CD4-positive, alpha-beta T cell treated with Interleukin-15 for 1 hour (primary cell): Measurements from ENCODE around the gene SOSTDC1.
"Not testable (repeated sequence)": the region's sequence is repeated elsewhere in the genome, so short reads cannot be mapped to it uniquely, and the experiment has no call there.

ENCODE experiments used
- DNase-seq: peaks from one replicate; pipeline ENCODE4 v3.0.0-alpha.2; 2020

The SOSTDC1 gene

GRCh38 chr7:16460789-16461493 is 4.6 kb downstream of the SOSTDC1 start:
- no peak for DNase-seq

GRCh38 chr7:16456303-16456702 is 9.2 kb downstream of the SOSTDC1 start:
- not testable (repeated sequence) for DNase-seq

DNA sequence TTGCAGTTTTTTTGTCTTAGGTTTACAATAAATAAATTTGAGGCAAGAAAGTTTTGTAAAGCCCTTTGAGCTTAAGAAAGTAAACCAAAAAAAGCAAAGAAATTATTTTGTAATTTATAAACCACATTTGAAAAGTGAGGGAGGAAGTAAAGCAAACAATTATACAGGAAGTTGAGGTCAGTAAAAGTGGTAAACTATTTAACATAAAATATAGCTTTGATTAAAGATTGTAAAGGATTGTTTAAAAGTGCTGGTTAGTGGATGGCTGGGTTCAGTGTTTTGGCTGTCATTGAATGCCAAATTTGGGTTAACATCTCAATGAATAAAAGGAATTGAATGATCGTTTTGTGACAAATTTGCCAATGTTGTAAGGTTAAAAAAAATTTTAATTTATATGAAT is 9.9 kb downstream of the SOSTDC1 start:
- DNase-seq: no peak

DNA sequence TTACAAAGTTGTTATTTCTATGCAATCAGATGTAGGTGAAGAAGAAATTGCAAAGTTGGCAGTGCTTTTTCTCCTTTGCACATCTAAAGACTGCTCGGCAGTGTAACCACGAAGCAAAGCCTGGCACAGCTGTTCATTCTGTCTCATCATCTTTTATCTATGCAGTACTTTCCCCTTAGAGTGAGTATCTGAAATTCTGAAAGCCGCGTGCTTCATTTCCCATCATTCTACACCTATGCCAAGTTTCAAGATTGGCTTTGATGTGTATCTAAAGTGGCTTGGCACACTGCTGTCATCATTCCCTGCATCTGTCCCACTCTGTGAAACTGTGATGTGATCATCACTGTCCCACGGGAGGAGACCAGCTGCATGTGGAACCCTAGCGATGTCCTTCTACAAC is 15.2 kb downstream of the SOSTDC1 start:
- no peak for DNase-seq

DNA sequence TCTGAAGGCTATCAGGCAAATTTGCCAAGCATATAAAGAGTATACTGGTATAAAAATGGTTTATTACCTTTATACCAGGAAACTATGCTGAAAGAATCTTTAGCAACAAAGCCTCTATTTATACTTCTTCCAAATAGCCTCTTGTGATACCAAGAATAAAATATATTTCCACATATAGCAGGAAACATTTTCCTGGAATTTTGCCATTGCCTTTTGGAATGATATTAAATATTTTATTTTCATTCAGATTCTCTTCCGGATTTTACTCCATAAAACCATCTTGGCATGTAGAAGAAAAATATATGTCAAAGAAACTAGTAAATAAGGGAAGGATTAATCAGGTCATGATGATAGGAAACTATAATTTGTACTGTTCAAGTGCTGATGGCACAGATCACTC is 17.7 kb downstream of the SOSTDC1 start:
- DNase-seq: no peak

DNA sequence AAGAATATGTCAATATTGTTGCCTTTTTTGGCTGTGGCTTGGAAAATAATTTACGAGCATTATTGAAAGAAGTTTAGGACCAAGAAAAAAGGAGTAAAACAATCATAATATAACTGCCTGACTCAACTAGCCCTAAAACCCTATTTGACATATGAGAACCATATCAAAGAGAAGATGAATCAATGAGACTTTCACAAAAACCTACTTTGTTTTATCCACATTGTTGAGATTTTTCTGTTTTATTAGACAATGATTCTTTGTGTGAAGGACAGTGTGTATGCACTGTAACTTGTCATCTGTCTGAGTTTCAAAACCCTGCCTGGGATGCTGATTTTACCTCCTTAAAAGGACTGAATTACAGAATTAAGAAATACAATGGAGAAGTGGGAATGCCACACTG is 19.0 kb downstream of the SOSTDC1 start:
- DNase-seq: no peak

GRCh38 chr7:16443871-16444270 is 21.7 kb downstream of the SOSTDC1 start:
- DNase-seq: not testable (repeated sequence)

DNA sequence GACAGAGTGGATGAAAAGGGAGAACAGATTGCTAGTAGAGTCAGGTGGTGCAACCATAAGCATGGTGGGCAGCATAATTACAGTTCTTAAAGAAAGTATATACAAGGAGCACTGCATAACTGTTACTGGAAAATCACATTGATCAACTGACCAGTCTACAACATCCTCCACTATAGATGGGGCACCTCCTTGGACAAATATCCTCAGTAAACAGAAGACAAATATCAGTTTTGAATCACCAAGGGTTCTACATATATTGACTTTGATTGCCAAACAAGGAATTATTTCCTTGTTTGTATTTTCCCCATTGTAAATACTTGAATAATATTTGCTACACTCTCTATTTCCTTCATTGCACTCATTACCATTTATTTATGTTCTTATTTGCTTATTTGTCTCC is 26.6 kb downstream of the SOSTDC1 start:
- no peak for DNase-seq

DNA sequence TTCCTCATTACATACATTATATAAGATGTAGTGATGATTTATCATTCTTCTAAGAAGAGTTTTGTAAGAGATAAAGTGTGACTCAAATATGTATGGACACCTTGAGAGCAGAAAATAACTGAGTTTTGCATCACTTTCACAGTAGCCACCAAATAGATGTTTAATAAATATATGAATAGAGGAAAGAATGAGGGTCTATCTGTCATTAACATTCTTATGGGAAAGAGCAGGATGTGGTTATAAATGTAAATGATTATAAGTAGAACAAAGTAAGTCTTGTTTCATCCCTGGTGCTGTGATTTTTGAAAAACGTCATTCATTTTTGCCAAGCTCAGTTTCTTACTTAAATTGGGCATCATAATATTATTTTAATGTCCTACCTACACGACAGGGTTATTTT is 29.2 kb downstream of the SOSTDC1 start:
- no peak for DNase-seq

DNA sequence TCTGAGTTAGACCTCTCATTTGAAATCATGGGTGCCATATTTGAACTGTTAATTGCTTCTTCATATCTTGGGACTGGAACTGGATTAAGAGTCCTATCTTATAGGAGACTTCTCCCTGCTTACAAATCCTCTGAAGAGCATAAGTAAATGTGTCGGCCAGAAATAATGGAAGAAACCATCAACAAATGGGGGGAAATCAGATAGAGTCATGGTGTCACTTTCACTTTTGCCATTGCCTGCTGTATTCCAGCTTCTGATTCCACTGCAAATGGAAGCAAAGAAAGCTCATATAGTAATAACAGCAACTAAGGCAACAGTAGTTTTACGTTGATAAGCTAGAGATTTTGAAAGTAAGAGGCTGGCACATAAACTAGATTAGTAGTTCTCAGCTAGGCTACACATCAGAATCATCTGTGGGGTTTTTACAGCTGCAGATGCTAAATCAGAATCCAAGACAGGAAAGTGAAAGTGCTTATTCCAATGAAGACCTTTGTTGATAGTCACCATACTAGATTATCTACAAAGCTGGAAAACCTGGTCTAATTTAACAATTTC is 31.9 kb downstream of the SOSTDC1 start:
- DNase-seq: no peak

DNA sequence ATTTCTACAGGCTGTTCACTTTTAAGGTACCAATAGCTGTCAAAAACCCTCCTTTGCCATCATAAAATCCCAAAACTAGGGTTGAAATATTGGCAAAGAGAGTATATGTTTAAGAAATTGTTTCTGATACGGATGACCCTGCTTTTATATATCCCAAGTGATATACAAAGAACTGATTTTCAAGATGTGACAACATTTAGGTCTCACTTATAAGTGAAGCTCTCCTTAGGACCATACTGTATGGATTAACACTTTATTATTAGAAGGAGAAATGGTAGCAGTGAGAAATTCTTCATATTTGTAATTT is 33.2 kb downstream of the SOSTDC1 start:
- no peak for DNase-seq

DNA sequence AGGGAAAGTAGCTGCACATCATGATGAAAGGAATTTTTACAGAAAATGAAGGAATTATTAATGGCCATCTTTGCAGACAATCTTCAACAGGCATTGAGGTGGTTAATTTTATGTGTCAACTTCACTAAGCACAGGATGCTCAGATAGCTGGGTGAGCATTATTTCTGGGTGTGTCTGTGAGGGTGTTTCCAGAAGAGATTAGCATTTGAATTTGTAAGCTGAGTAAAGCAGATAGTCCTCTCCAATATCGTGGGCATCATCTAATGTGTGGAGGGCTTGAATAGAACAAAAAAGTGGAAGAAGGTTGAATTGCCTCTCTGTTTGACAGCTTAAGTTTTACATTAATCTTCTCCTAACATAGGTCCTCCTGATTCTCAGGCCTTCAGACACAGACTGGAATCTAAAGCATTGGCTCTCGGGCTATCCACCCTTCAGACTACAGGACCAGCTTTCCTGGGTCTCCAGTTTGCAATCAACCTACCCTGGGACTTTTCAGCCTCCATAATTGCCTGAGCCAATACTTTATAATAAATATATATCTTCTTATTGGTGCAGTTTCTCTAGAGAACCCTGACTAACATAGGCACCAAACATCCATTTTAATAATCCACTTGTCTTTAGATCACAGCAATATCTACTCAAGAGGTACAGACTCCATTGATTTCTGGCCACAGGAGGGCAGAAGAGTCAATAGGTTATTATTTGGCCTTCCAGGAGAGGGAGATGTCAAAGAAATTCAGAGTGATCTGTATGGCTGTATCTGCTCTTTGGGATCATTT is 33.7 kb downstream of the SOSTDC1 start:
- no peak for DNase-seq

DNA sequence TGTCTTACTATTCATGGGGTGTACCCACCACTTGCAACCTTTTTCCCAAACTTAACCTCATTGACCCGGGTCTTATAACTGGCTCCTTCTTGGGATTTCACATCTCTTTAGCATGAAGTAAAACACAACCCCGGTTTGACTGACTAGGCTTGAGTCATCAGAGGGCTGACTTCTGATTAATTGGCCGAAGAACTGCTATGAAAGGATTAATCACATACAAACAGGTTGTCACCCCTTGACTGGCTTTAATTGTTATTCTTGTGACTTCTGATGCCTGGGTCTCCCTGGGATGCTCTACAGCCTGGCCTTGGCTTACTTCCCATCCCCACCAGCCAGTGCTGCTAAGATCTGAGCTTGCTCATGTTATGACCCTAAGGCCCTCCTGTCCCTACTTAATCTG is 35.4 kb downstream of the SOSTDC1 start:
- DNase-seq: no peak

DNA sequence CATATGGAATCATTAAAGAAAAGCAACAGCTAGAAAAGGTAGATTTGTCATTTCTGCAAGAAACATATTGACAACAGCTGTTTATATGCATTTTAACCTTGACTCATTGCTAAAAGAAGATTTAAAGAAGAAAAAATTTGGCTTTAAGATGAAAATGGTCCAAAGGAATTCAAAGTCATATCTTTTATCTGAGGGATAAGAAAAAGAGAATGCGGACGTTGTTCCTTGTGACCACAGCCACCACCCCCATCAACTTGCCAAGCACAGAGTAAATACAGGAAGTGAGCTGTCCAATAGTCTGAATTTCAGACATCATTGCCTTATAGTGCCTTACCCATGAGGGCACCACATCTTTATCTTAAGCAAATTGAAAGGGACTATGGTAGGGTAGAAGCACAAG is 36.9 kb downstream of the SOSTDC1 start:
- DNase-seq: no peak

DNA sequence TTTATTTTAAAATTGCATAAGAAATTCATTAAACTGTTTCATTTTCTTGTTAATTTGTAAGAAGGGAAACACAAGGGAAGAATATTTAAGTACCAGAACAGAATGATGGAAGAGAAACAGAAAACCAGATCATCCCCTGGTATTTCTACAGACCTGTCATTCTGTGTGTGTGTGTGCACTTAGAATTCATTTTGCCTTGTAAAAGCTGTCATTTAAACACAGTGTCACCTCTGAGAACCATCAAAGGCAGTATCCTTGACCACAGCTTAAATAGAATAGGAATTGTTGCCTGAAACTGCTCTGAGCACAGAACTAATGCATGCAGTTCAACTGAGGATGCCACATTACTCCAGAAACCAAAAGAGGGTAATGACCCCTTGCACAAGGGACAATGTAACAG is 37.4 kb downstream of the SOSTDC1 start:
- DNase-seq: no peak

GRCh38 chr7:16423761-16424160 is 41.8 kb downstream of the SOSTDC1 start:
- DNase-seq: no peak

GRCh38 chr7:16422917-16423316 is 42.6 kb downstream of the SOSTDC1 start:
- no peak for DNase-seq

DNA sequence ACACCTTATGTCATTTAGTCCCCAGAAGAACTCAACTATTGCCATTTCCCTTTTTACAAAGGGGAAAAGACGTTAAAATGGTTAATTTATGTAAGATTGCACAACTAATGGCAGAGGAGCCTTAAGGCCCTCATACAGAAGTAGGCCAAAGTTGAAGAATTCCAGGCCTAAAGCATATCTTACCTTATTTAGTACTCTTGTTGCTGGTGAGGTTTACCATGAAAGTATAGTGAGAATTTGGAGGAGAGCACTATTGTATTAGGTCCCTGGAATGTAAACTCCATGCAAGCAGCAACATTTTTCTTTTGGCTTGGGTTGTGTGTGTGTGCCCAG is 43.5 kb downstream of the SOSTDC1 start:
- DNase-seq: no peak

DNA sequence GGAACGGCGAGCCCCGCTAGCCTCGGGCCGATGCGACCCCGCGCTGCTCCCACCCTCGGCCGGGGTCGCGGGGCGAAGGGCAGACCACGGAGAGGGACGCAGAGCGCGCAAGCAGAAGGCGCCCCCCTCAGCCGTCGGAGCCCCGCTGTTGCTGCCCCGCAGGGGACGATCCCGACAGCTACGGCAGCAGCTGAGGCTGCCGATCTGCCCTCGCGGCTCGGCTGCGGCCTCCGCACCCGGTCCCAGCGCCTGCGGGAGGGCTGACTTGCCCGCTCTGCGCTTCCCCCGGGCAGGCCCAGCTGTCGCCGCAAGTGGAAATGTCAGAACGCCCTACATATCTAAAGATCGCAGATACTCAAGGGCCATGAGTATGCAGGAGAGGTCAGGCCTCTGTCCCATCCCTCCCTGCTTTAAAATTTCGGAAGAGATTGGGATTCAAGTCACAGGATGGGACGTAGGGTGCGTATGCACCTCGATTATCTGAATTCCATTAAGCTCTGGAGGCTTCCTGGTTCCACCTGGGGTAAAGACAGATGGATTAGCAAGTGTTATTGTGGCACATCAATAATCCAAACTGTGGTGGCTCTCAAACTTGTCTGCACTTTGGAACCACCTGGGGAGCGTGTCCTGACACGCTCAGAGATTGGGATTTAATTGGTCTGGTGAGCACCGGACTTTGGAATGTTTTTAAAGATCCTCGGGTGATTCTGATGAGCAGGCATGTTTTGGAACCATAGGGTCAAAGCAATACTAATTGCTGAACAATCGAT is 44.0 kb downstream of the SOSTDC1 start, which contains the start of gene CRPPA:
Gene CRPPA (minus strand): TSS at position 206 of the 770 bp plus-strand sequence. CDS start 216 bp downstream, outside the sequence.
- peak; percentile 28 for DNase-seq

DNA sequence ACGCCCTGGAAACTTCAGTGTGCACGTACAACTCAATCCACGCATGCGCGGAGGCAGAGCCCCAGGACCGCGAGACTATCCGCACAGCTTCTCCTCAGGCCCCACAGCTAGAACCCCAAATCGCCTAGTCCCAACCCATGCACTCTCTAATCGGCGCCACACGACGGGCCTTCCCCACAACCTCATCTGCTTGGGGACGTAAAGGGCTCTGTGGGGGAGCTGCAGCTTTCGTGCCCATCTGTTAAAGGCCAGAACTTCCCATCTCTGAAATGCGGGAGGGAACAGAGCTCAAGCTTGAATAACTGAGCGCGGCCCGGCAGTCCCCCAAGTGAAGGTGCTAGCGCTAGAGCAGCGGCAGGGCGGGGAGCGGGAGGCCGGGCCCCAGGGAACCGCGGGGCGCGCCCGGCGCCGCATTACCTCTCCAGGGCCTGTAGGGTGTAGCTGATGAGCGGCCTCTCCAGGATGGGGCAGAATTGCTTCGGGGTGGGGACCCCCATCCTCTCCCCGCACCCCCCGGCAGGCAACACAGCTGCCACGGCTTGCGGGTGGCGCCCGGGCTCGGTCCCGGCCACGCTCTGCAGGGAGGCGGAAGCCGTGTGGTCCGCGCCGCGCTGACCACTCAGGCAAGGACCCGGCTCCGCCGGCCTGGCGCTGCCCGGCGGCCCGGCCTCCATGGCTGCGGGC is 44.7 kb downstream of the SOSTDC1 start:
- peak; percentile 88 for DNase-seq

DNA sequence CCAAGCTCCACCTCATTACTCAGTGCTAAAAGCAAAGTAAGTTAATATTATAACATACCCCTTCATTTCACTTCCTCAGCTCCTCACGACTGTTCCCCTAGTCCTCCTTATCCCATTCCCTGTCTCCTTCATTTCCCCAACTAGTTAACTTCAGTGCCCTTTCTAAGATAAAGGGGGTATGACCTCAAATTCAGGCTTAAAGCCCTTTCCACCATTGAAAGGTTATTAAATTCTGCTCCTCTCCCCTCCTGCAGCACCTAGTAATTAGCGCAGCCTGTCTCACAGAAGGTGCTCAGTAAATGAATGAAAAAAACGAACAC is 45.2 kb downstream of the SOSTDC1 start:
- DNase-seq: no peak

DNA sequence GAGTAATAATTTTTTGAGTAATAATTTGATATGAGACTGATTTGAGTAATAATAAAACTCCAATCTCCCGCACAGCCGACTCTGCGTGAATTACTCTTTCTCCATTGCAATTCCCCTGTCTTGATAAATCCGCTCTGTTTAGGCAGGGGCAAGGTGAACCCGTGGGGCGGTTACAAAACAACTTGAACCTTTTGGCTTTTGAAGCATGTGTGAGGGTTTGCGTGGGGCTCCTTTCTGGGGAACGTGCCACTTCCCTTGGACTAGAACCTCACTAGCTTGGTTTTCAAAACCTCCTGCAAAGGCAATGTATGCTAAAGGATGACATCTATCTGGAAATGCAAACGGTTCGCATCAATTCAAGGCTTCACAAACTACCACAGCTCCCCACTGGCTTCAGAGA is 45.7 kb downstream of the SOSTDC1 start:
- DNase-seq: no peak

DNA sequence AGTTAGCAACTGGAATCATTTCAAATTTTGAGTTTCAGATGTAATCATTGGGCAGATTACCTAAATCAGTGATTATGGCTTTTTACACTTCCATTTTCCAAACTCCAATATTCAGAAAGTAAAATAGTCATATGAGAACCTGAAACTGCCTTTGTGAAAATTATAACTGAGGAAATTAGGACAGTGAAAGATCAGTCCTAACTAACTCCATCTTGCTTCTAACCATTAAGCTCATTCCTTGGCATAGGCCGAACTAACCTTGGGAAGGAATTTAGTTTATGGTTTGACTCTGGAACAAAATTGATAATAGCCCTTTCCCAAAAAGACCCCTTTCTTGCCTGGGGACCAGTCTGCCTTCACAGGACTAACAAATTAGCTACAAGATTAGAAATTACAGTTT is 46.4 kb downstream of the SOSTDC1 start:
- DNase-seq: no peak
